Hematopoietic multipotent progenitor cell treated with erythropoietin and hydrocortisone succinate and interleukin-3 and kit ligand, for 6 days (in vitro differentiated cells): ENCODE results near the gene ARID4B.
A peak's percentile ranks its signal among the peaks of the same experiment; 100 is the strongest.
"Not testable (repeated sequence)": the region's sequence is repeated elsewhere in the genome, so short reads cannot be mapped to it uniquely, and the experiment has no call there.

Experiments used
- DNase-seq: peaks from one replicate; pipeline ENCODE4 v3.0.0-alpha.2; 2015

ARID4B gene, protein sequence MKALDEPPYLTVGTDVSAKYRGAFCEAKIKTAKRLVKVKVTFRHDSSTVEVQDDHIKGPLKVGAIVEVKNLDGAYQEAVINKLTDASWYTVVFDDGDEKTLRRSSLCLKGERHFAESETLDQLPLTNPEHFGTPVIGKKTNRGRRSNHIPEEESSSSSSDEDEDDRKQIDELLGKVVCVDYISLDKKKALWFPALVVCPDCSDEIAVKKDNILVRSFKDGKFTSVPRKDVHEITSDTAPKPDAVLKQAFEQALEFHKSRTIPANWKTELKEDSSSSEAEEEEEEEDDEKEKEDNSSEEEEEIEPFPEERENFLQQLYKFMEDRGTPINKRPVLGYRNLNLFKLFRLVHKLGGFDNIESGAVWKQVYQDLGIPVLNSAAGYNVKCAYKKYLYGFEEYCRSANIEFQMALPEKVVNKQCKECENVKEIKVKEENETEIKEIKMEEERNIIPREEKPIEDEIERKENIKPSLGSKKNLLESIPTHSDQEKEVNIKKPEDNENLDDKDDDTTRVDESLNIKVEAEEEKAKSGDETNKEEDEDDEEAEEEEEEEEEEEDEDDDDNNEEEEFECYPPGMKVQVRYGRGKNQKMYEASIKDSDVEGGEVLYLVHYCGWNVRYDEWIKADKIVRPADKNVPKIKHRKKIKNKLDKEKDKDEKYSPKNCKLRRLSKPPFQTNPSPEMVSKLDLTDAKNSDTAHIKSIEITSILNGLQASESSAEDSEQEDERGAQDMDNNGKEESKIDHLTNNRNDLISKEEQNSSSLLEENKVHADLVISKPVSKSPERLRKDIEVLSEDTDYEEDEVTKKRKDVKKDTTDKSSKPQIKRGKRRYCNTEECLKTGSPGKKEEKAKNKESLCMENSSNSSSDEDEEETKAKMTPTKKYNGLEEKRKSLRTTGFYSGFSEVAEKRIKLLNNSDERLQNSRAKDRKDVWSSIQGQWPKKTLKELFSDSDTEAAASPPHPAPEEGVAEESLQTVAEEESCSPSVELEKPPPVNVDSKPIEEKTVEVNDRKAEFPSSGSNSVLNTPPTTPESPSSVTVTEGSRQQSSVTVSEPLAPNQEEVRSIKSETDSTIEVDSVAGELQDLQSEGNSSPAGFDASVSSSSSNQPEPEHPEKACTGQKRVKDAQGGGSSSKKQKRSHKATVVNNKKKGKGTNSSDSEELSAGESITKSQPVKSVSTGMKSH (N-terminal part only)

GRCh38 chr1:235327559-235328270 lies at the start of gene ARID4B:
Gene ARID4B (minus strand): TSS chr1:235328179. CDS start chr1:235326919, 1,260 bp downstream.
- DNase-seq = peak; percentile 61

DNA sequence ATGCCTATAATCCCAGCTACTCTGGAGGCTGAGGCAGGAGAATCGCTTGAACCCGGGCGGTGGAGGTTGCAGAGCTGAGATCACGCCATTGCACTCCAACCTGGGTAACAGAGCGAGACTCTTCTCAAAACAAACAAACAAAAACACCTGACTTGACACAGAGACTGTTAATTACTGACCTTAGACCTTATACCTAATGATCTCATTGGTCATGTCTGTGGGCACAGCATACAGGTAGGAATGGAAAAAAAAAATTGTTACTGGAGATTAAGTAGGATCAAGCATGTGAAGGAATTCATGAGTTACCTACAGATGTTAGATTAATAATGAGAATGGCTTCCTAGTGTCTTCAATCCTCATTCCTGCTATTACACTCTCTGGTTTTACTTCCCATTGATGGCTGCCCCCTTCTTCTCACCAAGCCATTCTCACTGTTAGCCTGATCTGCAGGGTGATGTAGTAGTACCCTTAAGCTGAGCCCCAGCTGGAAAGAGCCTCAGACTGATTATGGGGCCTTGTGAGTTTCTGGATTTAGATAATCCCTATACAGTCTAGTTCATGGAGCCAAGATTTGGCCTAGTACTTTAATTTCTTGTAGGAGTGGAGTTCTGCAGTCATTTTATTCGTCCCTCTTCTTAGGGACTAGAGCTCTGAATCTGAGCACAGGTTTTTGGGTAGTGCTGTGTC lies 48.1 kb upstream of the ARID4B start:
- DNase-seq = no peak

GRCh38 chr1:235369802-235370201 lies 41.8 kb upstream of the ARID4B start:
- no peak for DNase-seq

DNA sequence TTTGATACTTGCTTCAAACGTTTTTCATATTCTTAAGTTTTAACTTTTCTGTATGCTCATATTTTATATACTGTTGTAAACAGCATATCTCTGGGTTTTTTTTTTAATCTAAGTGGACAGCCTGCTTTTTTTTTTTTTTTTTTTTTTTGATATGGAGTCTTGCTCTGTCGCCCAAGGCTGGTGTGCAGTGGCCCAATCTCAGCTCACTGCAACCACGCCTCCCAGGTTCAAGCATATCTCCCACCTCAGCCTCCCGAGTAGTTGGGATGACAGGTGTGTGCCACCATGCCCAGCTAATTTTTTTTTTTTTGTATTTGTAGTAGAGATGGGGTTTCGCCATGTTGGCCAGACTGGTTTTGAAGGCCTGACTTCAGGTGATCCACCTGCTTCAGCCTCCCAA lies 40.4 kb upstream of the ARID4B start:
- no peak for DNase-seq

GRCh38 chr1:235367000-235367908 lies 39.3 kb upstream of the ARID4B start, which contains the start of gene TBCE:
Gene TBCE (plus strand): TSS chr1:235367427. CDS start chr1:235380050, 12,623 bp downstream.
- peak; percentile 99 for DNase-seq

DNA sequence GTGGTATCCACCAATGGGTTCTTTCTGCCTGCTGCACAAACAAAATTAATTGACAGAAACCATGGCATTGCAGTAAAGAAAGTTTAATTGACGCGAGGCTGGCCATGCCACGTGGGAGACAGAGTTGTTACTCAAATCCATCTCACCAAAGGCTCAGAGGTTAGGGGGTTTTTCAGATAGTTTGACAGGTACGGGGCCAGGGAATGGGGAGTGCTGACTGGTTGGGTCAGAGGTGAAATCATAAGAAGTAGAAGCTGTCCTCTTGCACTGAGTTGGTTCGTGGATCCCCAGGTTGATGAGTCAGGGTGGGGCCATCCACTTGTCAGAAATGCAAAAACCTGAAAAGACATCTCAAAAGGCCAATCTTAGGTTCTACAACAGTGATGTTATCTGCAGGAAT lies 38.3 kb upstream of the ARID4B start:
- no peak for DNase-seq

GRCh38 chr1:235364189-235364588 lies 36.2 kb upstream of the ARID4B start:
- DNase-seq = not testable (repeated sequence)

- DNase-seq = no peak
These were observed 30.9 kb upstream of the ARID4B start for GRCh38 chr1:235358899-235359298.

DNA sequence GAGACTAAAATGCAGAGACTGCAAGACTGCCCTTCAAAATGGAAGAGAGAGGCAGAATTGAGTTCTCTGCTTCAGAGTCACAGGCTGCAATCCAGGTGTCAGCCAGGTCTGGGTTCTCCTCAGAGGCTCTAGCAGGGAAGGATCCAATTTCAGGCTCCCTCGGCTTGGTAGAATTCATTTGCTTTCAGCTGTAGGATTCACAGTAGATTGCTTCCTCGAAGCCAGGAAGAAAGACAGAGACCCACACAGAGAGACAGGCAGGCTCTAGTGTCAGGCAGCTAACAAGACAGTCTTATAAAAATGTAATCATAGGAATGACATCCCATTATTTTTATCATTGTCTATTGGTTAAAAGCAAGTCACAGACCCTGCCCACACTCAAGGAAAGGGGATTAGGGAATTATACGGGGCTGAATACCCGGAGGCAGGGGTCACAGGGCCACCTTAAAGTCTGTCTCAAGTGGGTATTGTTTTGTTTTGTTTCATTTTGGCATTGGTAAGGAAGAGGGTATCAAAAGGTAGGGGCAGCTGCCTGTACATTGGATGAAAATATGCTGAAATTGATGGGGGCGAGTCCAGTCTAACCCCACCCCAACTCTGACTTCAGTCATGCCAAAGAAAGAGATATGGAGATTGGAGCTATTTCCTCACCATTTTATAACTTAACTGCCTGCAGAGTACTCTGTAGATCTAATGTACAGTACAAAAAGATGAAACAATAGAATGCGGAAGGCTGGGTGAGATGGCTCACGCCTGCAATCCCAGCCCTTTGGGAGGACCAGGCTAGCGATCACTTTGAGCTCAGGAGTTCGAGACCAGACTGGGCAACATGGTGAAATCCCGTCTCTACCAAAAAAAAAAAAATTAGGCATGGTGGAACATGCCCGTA lies 29.8 kb upstream of the ARID4B start:
- DNase-seq = no peak

GRCh38 chr1:235351898-235352297 lies 23.9 kb upstream of the ARID4B start:
- no peak for DNase-seq

DNA sequence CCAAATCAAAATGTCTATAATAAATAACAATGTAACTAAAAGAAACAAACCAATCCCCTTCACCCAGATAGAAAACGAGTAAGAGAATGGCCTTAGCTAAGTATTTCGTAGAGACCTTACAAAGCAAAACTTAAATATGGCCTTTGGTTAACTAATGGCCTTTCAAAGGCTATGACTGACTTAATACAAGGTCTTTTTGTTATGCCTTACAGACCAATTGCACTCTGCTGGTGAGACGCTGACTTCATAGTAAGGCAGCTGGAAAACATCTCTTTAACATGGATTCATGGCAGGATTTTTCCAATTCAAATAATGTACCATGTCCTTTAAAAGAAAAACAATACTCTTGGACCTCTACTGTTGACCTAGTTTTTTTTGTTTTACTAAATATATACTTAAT lies 23.5 kb upstream of the ARID4B start:
- DNase-seq = no peak

DNA sequence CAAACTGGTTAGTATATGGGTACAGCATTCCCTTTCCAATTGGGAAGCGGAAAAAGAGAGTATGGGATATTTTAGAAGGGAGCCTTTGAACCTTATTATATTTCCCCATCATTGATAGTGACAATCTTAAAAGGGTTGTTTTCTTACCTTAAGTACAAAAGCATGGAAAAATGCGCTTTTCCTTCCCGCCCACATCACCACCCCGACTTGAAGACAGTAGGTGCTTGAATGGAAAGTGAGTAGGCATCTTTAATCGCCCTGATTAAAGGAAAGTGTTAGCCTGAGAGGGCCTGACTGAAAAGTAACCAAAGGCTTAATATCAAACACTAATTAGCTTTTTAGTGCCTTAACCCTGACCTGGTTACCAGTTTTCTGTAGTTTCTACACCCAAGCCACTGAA lies 15.7 kb upstream of the ARID4B start:
- no peak for DNase-seq

GRCh38 chr1:235342471-235342870 lies 14.5 kb upstream of the ARID4B start:
- no peak for DNase-seq

DNA sequence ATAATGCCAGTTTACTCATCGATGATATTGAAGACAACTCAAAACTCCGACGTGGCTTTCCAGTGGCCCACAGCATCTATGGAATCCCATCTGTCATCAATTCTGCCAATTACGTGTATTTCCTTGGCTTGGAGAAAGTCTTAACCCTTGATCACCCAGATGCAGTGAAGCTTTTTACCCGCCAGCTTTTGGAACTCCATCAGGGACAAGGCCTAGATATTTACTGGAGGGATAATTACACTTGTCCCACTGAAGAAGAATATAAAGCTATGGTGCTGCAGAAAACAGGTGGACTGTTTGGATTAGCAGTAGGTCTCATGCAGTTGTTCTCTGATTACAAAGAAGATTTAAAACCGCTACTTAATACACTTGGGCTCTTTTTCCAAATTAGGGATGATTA lies 14.1 kb upstream of the ARID4B start:
- no peak for DNase-seq

DNA sequence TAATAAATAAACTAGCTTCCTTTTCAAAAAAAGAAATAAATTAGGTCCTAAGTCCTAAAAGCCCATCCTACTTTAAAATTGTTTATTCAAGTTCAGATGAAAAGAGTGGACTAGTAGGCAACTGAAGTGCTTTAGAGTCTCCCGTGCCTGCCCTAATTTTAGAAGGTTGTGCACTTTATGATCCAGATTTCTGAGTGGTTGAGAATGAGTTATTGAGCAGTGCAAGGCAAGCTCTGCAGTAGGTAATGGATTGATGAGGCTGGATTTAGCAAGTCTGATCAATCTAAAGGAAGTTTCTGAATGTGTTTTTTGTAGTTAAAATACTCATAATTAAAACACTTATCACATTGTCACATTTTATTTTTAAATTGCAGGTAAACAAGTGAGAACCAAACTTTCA lies 13.4 kb upstream of the ARID4B start:
- DNase-seq = no peak

GRCh38 chr1:235339746-235340145 lies 11.8 kb upstream of the ARID4B start:
- peak; percentile 60 for DNase-seq

GRCh38 chr1:235336903-235337302 lies 8.9 kb upstream of the ARID4B start:
- peak; percentile 56 for DNase-seq

DNA sequence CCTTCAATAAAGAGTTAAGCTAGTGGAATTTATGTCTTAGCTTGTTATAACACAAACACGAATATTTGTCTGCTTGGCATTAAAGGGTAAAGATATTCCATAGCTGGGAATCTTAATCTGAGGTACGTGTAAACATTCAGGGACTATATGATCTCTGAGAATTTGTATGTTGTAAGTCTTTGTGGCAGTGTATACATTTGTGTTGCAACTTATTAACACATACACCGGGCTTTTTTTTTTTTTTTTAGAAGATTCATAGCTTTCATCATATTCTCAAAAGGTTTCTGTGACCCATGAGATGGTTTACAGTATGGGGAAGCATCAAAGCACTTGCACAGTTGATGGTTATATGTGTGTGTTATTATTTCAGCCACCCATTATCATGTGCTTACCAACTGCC lies 3.4 kb upstream of the ARID4B start:
- DNase-seq = peak; percentile 32

GRCh38 chr1:235330918-235331285 lies 2.9 kb upstream of the ARID4B start:
- no peak for DNase-seq
